NCI-H460 (cell line): ENCODE measurements around the gene ELAPOR1. TPM values are rescaled to one million over a fixed set of nuclear protein-coding genes. Genes with fewer than 3 reads are reported as not detected.

Source experiments
- DNase-seq: peaks from one replicate; pipeline ENCODE4 v3.0.0-alpha.2; 2016; ENCODE audit warnings: low read depth; ENCODE audit errors: extremely low read depth
- polyA plus RNA-seq: library from polyadenylated mRNA; depleted of rRNA; stranded (reverse); fragments of >200 nt; gene quantifications from 2 replicates; pipeline ENCODE4 v1.2.3, GENCODE V29; 2014; cell fraction: nucleus; rRNA removed
- total RNA-seq: library from RNA; depleted of rRNA; stranded (reverse); fragments of >200 nt; shearing (Covaris generic); gene quantifications from 2 replicates; pipeline ENCODE4 v1.2.3, GENCODE V29; 2014; rRNA removed

Gene ELAPOR1
- 0.12 and 0.23 TPM in 2 replicates for total RNA-seq
- polyA plus RNA-seq, result 0.19 and 0.23 TPM in 2 replicates

GRCh38 chr1:109113590-109114341 is at the start of gene ELAPOR1:
ELAPOR1 (plus strand) TSS chr1:109114115; CDS start chr1:109114184, 69 bp downstream.
- no peak for DNase-seq

- no peak for DNase-seq
Observed at GRCh38 chr1:109065137-109065536, 48.8 kb upstream of the ELAPOR1 start.

- no peak for DNase-seq
Observed at GRCh38 chr1:109067883-109068282, 46.0 kb upstream of the ELAPOR1 start.

GRCh38 chr1:109069294-109069693 is 44.6 kb upstream of the ELAPOR1 start:
- DNase-seq, result no peak

- DNase-seq, result peak; percentile 93
Observed at GRCh38 chr1:109075531-109076490, 38.1 kb upstream of the ELAPOR1 start, which contains the start of gene TAF13. TAF13 (minus strand) TSS chr1:109076003; CDS start chr1:109075947, 56 bp downstream.

- DNase-seq, result no peak
Observed at GRCh38 chr1:109078317-109078716, 35.6 kb upstream of the ELAPOR1 start.

GRCh38 chr1:109079240-109079622 is 34.7 kb upstream of the ELAPOR1 start:
- DNase-seq, result no peak

- DNase-seq, result no peak
Observed at GRCh38 chr1:109080441-109081082, 33.4 kb upstream of the ELAPOR1 start.

- DNase-seq, result no peak
Observed at GRCh38 chr1:109083501-109083900, 30.4 kb upstream of the ELAPOR1 start.

GRCh38 chr1:109083923-109084322 is 30.0 kb upstream of the ELAPOR1 start:
- no peak for DNase-seq

- no peak for DNase-seq
Observed at GRCh38 chr1:109084563-109085517, 29.1 kb upstream of the ELAPOR1 start.

GRCh38 chr1:109089242-109090015 is 24.5 kb upstream of the ELAPOR1 start:
- DNase-seq, result no peak

GRCh38 chr1:109090196-109091077 is 23.5 kb upstream of the ELAPOR1 start, which contains the start of gene TMEM167B:
TMEM167B (plus strand) TSS chr1:109090764; CDS start chr1:109090873, 109 bp downstream.
- peak; percentile 82 for DNase-seq

GRCh38 chr1:109091078-109091838 is 22.7 kb upstream of the ELAPOR1 start:
- no peak for DNase-seq

GRCh38 chr1:109091839-109092193 is 22.1 kb upstream of the ELAPOR1 start:
- DNase-seq, result no peak

- no peak for DNase-seq
Observed at GRCh38 chr1:109094377-109094803, 19.5 kb upstream of the ELAPOR1 start.

- no peak for DNase-seq
Observed at GRCh38 chr1:109094871-109095270, 19.0 kb upstream of the ELAPOR1 start.
